Endodermal cell (in vitro differentiated cells): ENCODE results near the gene SPATA25. TPM values are rescaled to one million over a fixed set of nuclear protein-coding genes. Genes with fewer than 3 reads are reported as not detected.

Experiments
- DNase-seq: peaks from one replicate; pipeline ENCODE4 v3.0.0-alpha.2; 2017
- H3K27ac ChIP-seq: 2 replicates; pipeline ENCODE4 v1.5.1; 2013; ENCODE audit warnings: mild to moderate bottlenecking, low read depth, low read length, moderate library complexity
- H3K27me3 ChIP-seq: 2 replicates; pipeline ENCODE4 v1.6.1; 2013; ENCODE audit warnings: mild to moderate bottlenecking, low read length, moderate library complexity; ENCODE audit not compliant: insufficient read depth, control insufficient read depth, poor library complexity, severe bottlenecking
- H3K36me3 ChIP-seq: 2 replicates; pipeline ENCODE4 v1.7.0; 2013; ENCODE audit warnings: mild to moderate bottlenecking, low read length, moderate library complexity; ENCODE audit not compliant: control insufficient read depth, insufficient read depth
- H3K4me1 ChIP-seq: one replicate; pipeline ENCODE4 v1.7.0; 2013; ENCODE audit warnings: low read length; ENCODE audit not compliant: control insufficient read depth, insufficient read depth
- H3K4me3 ChIP-seq: 2 replicates; pipeline ENCODE4 v1.5.1; 2013; ENCODE audit warnings: mild to moderate bottlenecking, low read length, moderate library complexity
- H3K9ac ChIP-seq: 2 replicates; pipeline ENCODE4 v1.6.1; 2013; ENCODE audit warnings: mild to moderate bottlenecking, low read length, moderate library complexity; ENCODE audit not compliant: poor library complexity, severe bottlenecking; ENCODE audit errors: extremely low read depth
- H3K9me3 ChIP-seq: 2 replicates; pipeline ENCODE4 v1.6.1; 2013; ENCODE audit warnings: mild to moderate bottlenecking, low read length, moderate library complexity; ENCODE audit not compliant: control insufficient read depth
- H3K27ac Mint-ChIP-seq: 2 replicates; pipeline ENCODE4 v1.8.0; 2020; ENCODE audit warnings: mixed read lengths
- H3K27me3 Mint-ChIP-seq: 2 replicates; pipeline ENCODE4 v1.8.0; 2021; ENCODE audit warnings: mild to moderate bottlenecking, mixed read lengths; ENCODE audit not compliant: insufficient read depth
- H3K36me3 Mint-ChIP-seq: 2 replicates; pipeline ENCODE4 v1.8.0; 2020; ENCODE audit warnings: low read depth, mixed read lengths
- H3K4me1 Mint-ChIP-seq: 2 replicates; pipeline ENCODE4 v1.8.0; 2020; ENCODE audit warnings: mixed read lengths
- H3K4me3 Mint-ChIP-seq: 2 replicates; pipeline ENCODE4 v1.8.0; 2020; ENCODE audit warnings: mild to moderate bottlenecking, moderate library complexity, mixed read lengths
- H3K9me3 Mint-ChIP-seq: 2 replicates; pipeline ENCODE4 v1.8.0; 2020; ENCODE audit warnings: mild to moderate bottlenecking, mixed read lengths
- CTCF ChIP-seq: fragments of 200-600 bp; sonication (generic); conservative IDR thresholded peaks from 2 replicates; pipeline ENCODE4 v1.5.0; 2021; ENCODE audit warnings: antibody characterized with exemption, mild to moderate bottlenecking
- WGBS, 2 experiments: methylation state at CpG; one replicate each; pipeline versions ENCODE4 v1.1.5 to v1.1.7; 2013; ENCODE audit warnings: missing lambda C conversion rate in 2 of 2, mixed read lengths in 1 of 2; ENCODE audit not compliant: insufficient coverage in 1 of 2, insufficient read length in 1 of 2; 5-methylcytosine and 5-hydroxymethylcytosine counted together
- total RNA-seq, 2 donors: library from RNA; stranded (reverse); fragmentation: NEBNext Ultra II Directional in 1 of 2; extraction: Animal tissue kit (Norgen Biotek cat#: 25700) in 1 of 2; gene quantifications; 2 replicates in 1 of 2; 3 replicates in 1 of 2; pipeline ENCODE4 v1.2.1, GENCODE V29; 2021

SPATA25 gene
- total RNA-seq, 2 donors from 2014 or later = 2.2 to 2.6 TPM

DNA sequence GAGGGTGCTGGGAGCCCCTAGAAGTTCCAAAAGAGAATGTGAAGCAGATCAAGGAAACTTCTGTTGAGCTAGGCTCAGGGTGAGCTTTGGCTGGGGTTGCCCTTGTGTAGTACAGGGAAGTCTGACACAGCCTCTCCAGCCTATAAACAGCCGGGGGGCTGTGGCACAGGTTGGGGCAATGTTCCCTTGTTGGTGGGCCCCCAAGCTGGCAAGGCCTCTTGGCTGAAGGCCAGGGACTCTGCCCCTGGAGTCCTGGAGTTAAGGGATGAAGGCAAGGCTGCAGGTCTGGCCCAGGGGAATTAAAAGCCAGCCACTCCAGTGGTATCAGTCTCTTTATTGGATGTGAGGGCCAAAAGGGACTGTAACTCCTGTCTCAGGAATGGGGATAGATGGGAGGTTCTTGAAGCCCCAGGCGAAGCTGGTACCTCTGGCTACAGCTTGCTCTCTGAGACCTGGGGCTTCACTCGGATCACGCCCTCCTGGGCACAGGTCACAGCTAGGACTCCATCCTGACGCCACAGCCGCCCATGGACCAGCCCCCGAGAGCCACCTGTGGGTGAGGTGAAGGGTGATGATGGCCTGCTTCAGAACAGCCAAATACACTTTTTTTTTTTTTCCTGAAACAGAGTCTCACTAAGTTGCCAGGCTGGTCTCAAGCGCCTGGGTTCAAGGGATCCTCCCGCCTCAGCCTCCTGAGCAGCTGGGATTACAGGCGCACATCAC lies 45.9 kb downstream of the SPATA25 start:
- Histone ChIP-seq H3K36me3 (peaks cover 56% of the 10 kb centered on the region), H3K9me3 (no peaks in the 10 kb centered on the region), H3K27ac (no peak overlapping the region), H3K4me1 (no peaks in the 10 kb centered on the region), H3K9ac (no peak overlapping the region), H3K27me3 (no peaks in the 10 kb centered on the region), H3K4me3 (no peak overlapping the region)
- Mint-ChIP-seq H3K9me3 (no peaks in the 10 kb centered on the region), H3K36me3 (peaks cover 38% of the 10 kb centered on the region), H3K4me3 (no peak overlapping the region), H3K27ac (no peak overlapping the region), H3K4me1 (peaks cover 6% of the 10 kb centered on the region), H3K27me3 (no peaks in the 10 kb centered on the region)
- 93 to 97% methylated on average over 7 to 10 of the region's 10 CpGs for WGBS, 2 experiments
- no peak for DNase-seq
- TF ChIP-seq CTCF = no peak

GRCh38 chr20:45840700-45841198 lies 46.7 kb downstream of the SPATA25 start:
- Mint-ChIP-seq H3K27me3 (no peaks in the 10 kb centered on the region), H3K9me3 (no peaks in the 10 kb centered on the region), H3K36me3 (peaks cover 31% of the 10 kb centered on the region), H3K4me3 (no peak overlapping the region), H3K4me1 (peaks cover 7% of the 10 kb centered on the region), H3K27ac (no peak overlapping the region)
- 94 to 95% methylated on average over 15 to 25 of the region's 25 CpGs for WGBS, 2 experiments
- Histone ChIP-seq H3K4me1 (no peaks in the 10 kb centered on the region), H3K36me3 (peaks cover 48% of the 10 kb centered on the region), H3K27me3 (no peaks in the 10 kb centered on the region), H3K4me3 (no peak overlapping the region), H3K27ac (no peak overlapping the region), H3K9me3 (no peaks in the 10 kb centered on the region), H3K9ac (no peak overlapping the region)
- TF ChIP-seq CTCF = peak; percentile 18
- no peak for DNase-seq

DNA sequence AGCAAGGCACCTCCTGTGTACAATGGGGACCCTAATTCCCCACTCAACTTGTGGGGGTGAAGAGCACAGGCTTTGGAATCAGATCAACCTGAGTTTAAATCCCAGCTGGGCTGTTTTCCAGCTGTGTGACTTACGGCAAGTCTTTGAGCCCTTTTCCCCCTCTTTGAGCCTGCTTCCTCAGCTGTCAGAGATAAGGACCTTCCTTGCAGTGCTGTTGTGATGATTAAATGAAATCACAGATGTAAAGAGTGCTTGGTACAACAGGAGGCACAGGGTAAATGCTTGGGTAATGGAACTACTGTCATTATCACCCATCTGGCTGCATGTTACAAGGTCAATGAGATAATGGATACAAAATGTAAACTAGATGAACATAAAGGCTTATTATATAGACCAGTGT lies 50.6 kb downstream of the SPATA25 start:
- Mint-ChIP-seq H3K27me3 (no peaks in the 10 kb centered on the region), H3K9me3 (no peaks in the 10 kb centered on the region), H3K27ac (no peak overlapping the region), H3K4me3 (no peak overlapping the region), H3K36me3 (peaks cover 5% of the 10 kb centered on the region), H3K4me1 (peaks cover 14% of the 10 kb centered on the region)
- peaks cover 6% of the 10 kb centered on the region for H3K4me1 ChIP-seq
- no peak for DNase-seq
- no peaks in the 10 kb centered on the region for H3K27me3 ChIP-seq
- H3K4me3 ChIP-seq = no peak overlapping the region
- no peak overlapping the region for H3K9ac ChIP-seq
- no peak for TF ChIP-seq CTCF
- 50 to 89% methylated on average over 1 of the region's 1 CpG for WGBS, 2 experiments
- no peak overlapping the region for H3K27ac ChIP-seq
- H3K36me3 ChIP-seq = peaks cover 9% of the 10 kb centered on the region
- H3K9me3 ChIP-seq = no peaks in the 10 kb centered on the region

Other genes with a start within 250 kb of the SPATA25 start
- not detected for gene WFDC11, start 217.4 kb downstream of the SPATA25 start, total RNA-seq
- not detected for gene WFDC13, start 185.6 kb downstream of the SPATA25 start, total RNA-seq
- gene WFDC10B, start 182.6 kb downstream of the SPATA25 start, total RNA-seq = not detected
- not detected for gene SPINT4, start 165.3 kb downstream of the SPATA25 start, total RNA-seq
- under 1 TPM in 1 of 2 donors, not detected in 1; 0.66 TPM for gene WFDC3, start 95.7 kb downstream of the SPATA25 start, total RNA-seq
- 10 to 100 TPM; 31.5 to 36.1 TPM for gene DNTTIP1, start 95.7 kb downstream of the SPATA25 start, total RNA-seq
- gene UBE2C, start 75.0 kb downstream of the SPATA25 start, total RNA-seq = 100 to 1,000 TPM; 139 to 216 TPM
- gene TNNC2, start 60.3 kb downstream of the SPATA25 start, total RNA-seq = under 1 TPM in 1 of 2 donors, not detected in 1; 0.51 TPM
- gene SNX21, start 53.8 kb downstream of the SPATA25 start, total RNA-seq = 10 to 100 TPM; 18.0 to 18.8 TPM
- 10 to 100 TPM; 24.3 to 27.9 TPM for gene ACOT8, start 30.2 kb downstream of the SPATA25 start, total RNA-seq
- gene ZSWIM3, start 30.0 kb downstream of the SPATA25 start, total RNA-seq = 1 to 10 TPM; 2.1 to 4.6 TPM
- gene ZSWIM1, start 6.4 kb downstream of the SPATA25 start, total RNA-seq = 10 to 100 TPM; 11.6 to 12.5 TPM
- 1 to 10 TPM; 4.4 to 6.4 TPM for gene NEURL2, start 3.6 kb upstream of the SPATA25 start, total RNA-seq
- gene CTSA, start 3.7 kb upstream of the SPATA25 start, total RNA-seq = 10 to 100 TPM; 70.7 to 84.8 TPM
- 100 to 1,000 TPM in 1 of 2 donors, 10 to 100 TPM in 1; 92.1 to 123 TPM for gene PLTP, start 24.5 kb upstream of the SPATA25 start, total RNA-seq
- gene PCIF1, start 47.1 kb upstream of the SPATA25 start, total RNA-seq = 10 to 100 TPM; 22.0 to 34.5 TPM
- 10 to 100 TPM; 18.3 to 21.0 TPM for gene ZNF335, start 84.6 kb upstream of the SPATA25 start, total RNA-seq
- under 1 TPM; 0.15 to 0.29 TPM for gene MMP9, start 121.3 kb upstream of the SPATA25 start, total RNA-seq
- gene SLC12A5, start 141.6 kb upstream of the SPATA25 start, total RNA-seq = 10 to 100 TPM in 1 of 2 donors, 1 to 10 TPM in 1; 5.7 to 10.2 TPM
- 10 to 100 TPM; 19.3 to 28.7 TPM for gene NCOA5, start 202.3 kb upstream of the SPATA25 start, total RNA-seq
- gene CD40, start 230.7 kb upstream of the SPATA25 start, total RNA-seq = 10 to 100 TPM in 1 of 2 donors, 1 to 10 TPM in 1; 9.0 to 16.4 TPM